Mesangial cell (primary cell): ENCODE measurements around the gene SPATA12. TPM values are rescaled to one million over a fixed set of nuclear protein-coding genes. Genes with fewer than 3 reads are reported as not detected.

ENCODE experiments used
- total RNA-seq: library from RNA; depleted of rRNA; stranded (reverse); fragments of >200 nt; gene quantifications from 2 replicates; pipeline ENCODE4 v1.2.3, GENCODE V29; 2015

Gene SPATA12, protein sequence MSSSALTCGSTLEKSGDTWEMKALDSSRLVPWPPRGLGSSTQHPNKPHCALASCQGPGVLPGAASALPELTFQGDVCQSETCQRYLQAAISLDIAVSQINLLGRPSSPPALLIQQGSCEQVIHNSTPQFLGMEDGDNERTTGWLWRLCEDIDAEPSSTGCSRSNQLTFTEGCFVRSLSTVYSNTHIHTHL
- 0.13 and 0.16 TPM in 2 replicates for total RNA-seq

DNA sequence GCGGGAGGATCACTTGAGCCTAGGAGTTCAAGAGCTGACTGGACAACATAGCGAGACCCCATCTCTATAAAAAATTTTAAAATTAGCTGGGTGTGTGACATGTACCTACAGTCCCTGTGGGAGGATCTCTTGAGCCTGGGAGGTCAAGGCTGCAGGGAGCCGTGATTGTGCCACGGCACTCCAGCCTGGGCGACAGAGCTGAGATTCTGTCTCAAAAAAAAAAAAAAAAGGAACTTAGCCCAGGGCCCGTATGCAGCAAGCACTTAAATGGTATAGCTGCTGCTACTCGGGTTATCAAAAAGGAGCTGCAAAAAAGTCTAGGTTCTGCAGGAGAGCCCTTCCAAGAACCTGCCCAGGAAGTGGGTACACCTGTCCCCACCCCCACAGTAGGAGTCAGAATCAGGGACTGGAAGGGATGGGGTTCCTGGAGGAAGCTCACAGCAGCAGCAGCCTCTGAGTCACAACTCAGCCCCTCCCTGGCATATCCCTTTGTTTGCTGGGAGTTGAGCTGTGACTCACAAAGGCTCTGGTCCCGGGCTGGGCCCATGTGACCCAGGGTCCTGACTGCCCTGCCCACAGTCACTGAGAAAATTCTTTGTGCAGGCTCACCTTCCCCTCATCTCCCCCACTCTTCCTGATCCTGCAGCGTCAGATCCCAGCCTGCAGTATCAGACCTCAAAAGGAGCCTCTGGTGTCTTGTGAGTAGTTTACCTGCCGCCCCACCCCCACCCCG is at the start of gene SPATA12:
Gene SPATA12, plus strand, starts transcription at position 576 of the 733 bp plus-strand sequence. CDS start 13,031 bp downstream, outside the sequence.

Other genes starting within 250 kb of the SPATA12 start
- 12.9 and 31.3 TPM in 2 replicates for gene IL17RD, start 104.7 kb downstream of the SPATA12 start, total RNA-seq
- gene HESX1, start 139.3 kb downstream of the SPATA12 start, total RNA-seq = 1.0 and 2.6 TPM in 2 replicates
- 25.1 and 25.4 TPM in 2 replicates for gene APPL1, start 167.1 kb downstream of the SPATA12 start, total RNA-seq
- gene ASB14, start 232.0 kb downstream of the SPATA12 start, total RNA-seq = not detected in 2 replicates